ENCODE results near the gene CAMSAP1.

Gene CAMSAP1

GRCh38 chr9:135796784-135797485, 110.4 kb downstream of the CAMSAP1 start:
- H3K9me3 ChIP-seq (replicated peaks; ENCODE audit: low read length) = no peaks in the 10 kb centered on the region
- no peak overlapping the region for H3K4me2 ChIP-seq (ENCODE audit: low read length)
- H3K4me1 ChIP-seq (ENCODE audit: control insufficient read depth, insufficient read depth, low read length) = peaks cover 8% of the 10 kb centered on the region
- no peak overlapping the region for H3K9ac ChIP-seq (ENCODE audit: low read depth, low read length)
- H3K27me3 ChIP-seq (ENCODE audit: control insufficient read depth, insufficient read depth, low read length) = peaks cover 15% of the 10 kb centered on the region
- H3K4me3 ChIP-seq (ENCODE audit: low read length) = no peak overlapping the region
- H3K36me3 ChIP-seq (ENCODE audit: insufficient read depth, low read length) = no peaks in the 10 kb centered on the region

GRCh38 chr9:135795391-135795790, 112.0 kb downstream of the CAMSAP1 start:
- peaks cover 8% of the 10 kb centered on the region for H3K4me1 ChIP-seq (ENCODE audit: control insufficient read depth, insufficient read depth, low read length)
- H3K9me3 ChIP-seq (replicated peaks; ENCODE audit: low read length) = no peaks in the 10 kb centered on the region
- peaks cover 15% of the 10 kb centered on the region for H3K27me3 ChIP-seq (ENCODE audit: control insufficient read depth, insufficient read depth, low read length)
- H3K9ac ChIP-seq (ENCODE audit: low read depth, low read length) = no peak overlapping the region
- H3K36me3 ChIP-seq (ENCODE audit: insufficient read depth, low read length) = no peaks in the 10 kb centered on the region
- H3K4me3 ChIP-seq (ENCODE audit: low read length) = no peak overlapping the region
- no peak overlapping the region for H3K4me2 ChIP-seq (ENCODE audit: low read length)

GRCh38 chr9:135794361-135794885, 112.9 kb downstream of the CAMSAP1 start:
- no peak overlapping the region for H3K9ac ChIP-seq (ENCODE audit: low read depth, low read length)
- peaks cover 15% of the 10 kb centered on the region for H3K27me3 ChIP-seq (ENCODE audit: control insufficient read depth, insufficient read depth, low read length)
- H3K36me3 ChIP-seq (ENCODE audit: insufficient read depth, low read length) = no peaks in the 10 kb centered on the region
- no peaks in the 10 kb centered on the region for H3K9me3 ChIP-seq (replicated peaks; ENCODE audit: low read length)
- no peak overlapping the region for H3K4me3 ChIP-seq (ENCODE audit: low read length)
- H3K4me2 ChIP-seq (ENCODE audit: low read length) = no peak overlapping the region
- peaks cover 8% of the 10 kb centered on the region for H3K4me1 ChIP-seq (ENCODE audit: control insufficient read depth, insufficient read depth, low read length)

GRCh38 chr9:135794057-135794335, 113.3 kb downstream of the CAMSAP1 start:
- no peak overlapping the region for H3K4me2 ChIP-seq (ENCODE audit: low read length)
- H3K27me3 ChIP-seq (ENCODE audit: control insufficient read depth, insufficient read depth, low read length) = peaks cover 15% of the 10 kb centered on the region
- H3K9me3 ChIP-seq (replicated peaks; ENCODE audit: low read length) = no peaks in the 10 kb centered on the region
- no peaks in the 10 kb centered on the region for H3K36me3 ChIP-seq (ENCODE audit: insufficient read depth, low read length)
- no peak overlapping the region for H3K4me3 ChIP-seq (ENCODE audit: low read length)
- H3K9ac ChIP-seq (ENCODE audit: low read depth, low read length) = no peak overlapping the region
- peaks cover 8% of the 10 kb centered on the region for H3K4me1 ChIP-seq (ENCODE audit: control insufficient read depth, insufficient read depth, low read length)

- H3K9ac ChIP-seq (ENCODE audit: low read depth, low read length) = no peak overlapping the region
- peaks cover 20% of the 10 kb centered on the region for H3K27me3 ChIP-seq (ENCODE audit: control insufficient read depth, insufficient read depth, low read length)
- peaks cover 8% of the 10 kb centered on the region for H3K4me1 ChIP-seq (ENCODE audit: control insufficient read depth, insufficient read depth, low read length)
- no peak overlapping the region for H3K4me2 ChIP-seq (ENCODE audit: low read length)
- H3K9me3 ChIP-seq (replicated peaks; ENCODE audit: low read length) = no peaks in the 10 kb centered on the region
- H3K4me3 ChIP-seq (ENCODE audit: low read length) = no peak overlapping the region
- H3K36me3 ChIP-seq (ENCODE audit: insufficient read depth, low read length) = no peaks in the 10 kb centered on the region
Observed at GRCh38 chr9:135793221-135794056, 113.9 kb downstream of the CAMSAP1 start.

- Histone ChIP-seq H3K9ac (ENCODE audit: low read depth, low read length) (no peak overlapping the region), H3K27me3 (ENCODE audit: control insufficient read depth, insufficient read depth, low read length) (peaks cover 29% of the 10 kb centered on the region), H3K9me3 (replicated peaks; ENCODE audit: low read length) (no peaks in the 10 kb centered on the region), H3K36me3 (ENCODE audit: insufficient read depth, low read length) (no peaks in the 10 kb centered on the region), H3K4me3 (ENCODE audit: low read length) (no peak overlapping the region), H3K4me2 (ENCODE audit: low read length) (no peak overlapping the region), H3K4me1 (ENCODE audit: control insufficient read depth, insufficient read depth, low read length) (peaks cover 2% of the 10 kb centered on the region)
Observed at GRCh38 chr9:135792268-135793128, 114.8 kb downstream of the CAMSAP1 start.

- H3K9me3 ChIP-seq (replicated peaks; ENCODE audit: low read length) = no peaks in the 10 kb centered on the region
- H3K36me3 ChIP-seq (ENCODE audit: insufficient read depth, low read length) = no peaks in the 10 kb centered on the region
- peaks cover 32% of the 10 kb centered on the region for H3K27me3 ChIP-seq (ENCODE audit: control insufficient read depth, insufficient read depth, low read length)
- H3K4me1 ChIP-seq (ENCODE audit: control insufficient read depth, insufficient read depth, low read length) = no peaks in the 10 kb centered on the region
- H3K4me3 ChIP-seq (ENCODE audit: low read length) = no peak overlapping the region
- no peak overlapping the region for H3K4me2 ChIP-seq (ENCODE audit: low read length)
- no peak overlapping the region for H3K9ac ChIP-seq (ENCODE audit: low read depth, low read length)
Observed at GRCh38 chr9:135791431-135792267, 115.7 kb downstream of the CAMSAP1 start.

- peaks cover 27% of the 10 kb centered on the region for H3K27me3 ChIP-seq (ENCODE audit: control insufficient read depth, insufficient read depth, low read length)
- no peaks in the 10 kb centered on the region for H3K9me3 ChIP-seq (replicated peaks; ENCODE audit: low read length)
- H3K4me3 ChIP-seq (ENCODE audit: low read length) = no peak overlapping the region
- no peak overlapping the region for H3K9ac ChIP-seq (ENCODE audit: low read depth, low read length)
- no peaks in the 10 kb centered on the region for H3K4me1 ChIP-seq (ENCODE audit: control insufficient read depth, insufficient read depth, low read length)
- no peaks in the 10 kb centered on the region for H3K36me3 ChIP-seq (ENCODE audit: insufficient read depth, low read length)
- H3K4me2 ChIP-seq (ENCODE audit: low read length) = no peak overlapping the region
Observed at GRCh38 chr9:135790850-135791249, 116.5 kb downstream of the CAMSAP1 start.

GRCh38 chr9:135790356-135790755, 117.0 kb downstream of the CAMSAP1 start:
- H3K4me3 ChIP-seq (ENCODE audit: low read length) = no peak overlapping the region
- H3K4me1 ChIP-seq (ENCODE audit: control insufficient read depth, insufficient read depth, low read length) = no peaks in the 10 kb centered on the region
- no peak overlapping the region for H3K4me2 ChIP-seq (ENCODE audit: low read length)
- H3K27me3 ChIP-seq (ENCODE audit: control insufficient read depth, insufficient read depth, low read length) = peaks cover 27% of the 10 kb centered on the region
- no peaks in the 10 kb centered on the region for H3K36me3 ChIP-seq (ENCODE audit: insufficient read depth, low read length)
- H3K9me3 ChIP-seq (replicated peaks; ENCODE audit: low read length) = no peaks in the 10 kb centered on the region
- H3K9ac ChIP-seq (ENCODE audit: low read depth, low read length) = no peak overlapping the region

- Histone ChIP-seq H3K27me3 (ENCODE audit: control insufficient read depth, insufficient read depth, low read length) (peaks cover 27% of the 10 kb centered on the region), H3K4me3 (ENCODE audit: low read length) (no peak overlapping the region), H3K9ac (ENCODE audit: low read depth, low read length) (no peak overlapping the region), H3K36me3 (ENCODE audit: insufficient read depth, low read length) (no peaks in the 10 kb centered on the region), H3K9me3 (replicated peaks; ENCODE audit: low read length) (no peaks in the 10 kb centered on the region), H3K4me1 (ENCODE audit: control insufficient read depth, insufficient read depth, low read length) (no peaks in the 10 kb centered on the region), H3K4me2 (ENCODE audit: low read length) (no peak overlapping the region)
Observed at GRCh38 chr9:135789838-135790291, 117.5 kb downstream of the CAMSAP1 start.

Data from skeletal muscle satellite cell (primary cell).